HK-2 (cell line): Measurements from ENCODE around the gene DUXA.
"Not testable (repeated sequence)": the region's sequence is repeated elsewhere in the genome, so short reads cannot be mapped to it uniquely, and the experiment has no call there.

ENCODE experiments used
- DNase-seq: peaks from one replicate; pipeline ENCODE4 v3.0.0-alpha.2; 2018; ENCODE audit not compliant: unreplicated experiment

Gene DUXA

DNA sequence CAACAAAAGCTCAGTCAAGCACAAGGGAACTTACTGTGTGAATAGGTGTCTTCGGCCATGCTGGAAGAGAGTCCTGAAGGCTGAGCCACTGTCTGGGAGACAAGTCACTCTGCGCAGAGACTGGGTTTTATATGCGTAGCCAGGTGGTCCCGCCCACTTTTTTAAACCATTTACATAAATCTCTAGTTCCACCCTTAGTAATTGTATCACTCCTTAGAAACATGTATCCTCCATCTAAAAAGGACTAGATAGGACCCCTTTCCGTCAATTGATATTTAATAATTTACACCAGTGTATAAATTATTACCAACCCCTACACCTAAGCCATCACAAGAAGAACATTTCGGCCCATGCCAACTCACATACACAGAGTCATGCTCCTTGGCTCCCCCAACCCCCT lies at the start of gene DUXA:
TSS of gene DUXA (minus strand) at position 101 of the 400 bp plus-strand sequence. CDS start at position 59, 42 bp downstream.
- no peak for DNase-seq

DNA sequence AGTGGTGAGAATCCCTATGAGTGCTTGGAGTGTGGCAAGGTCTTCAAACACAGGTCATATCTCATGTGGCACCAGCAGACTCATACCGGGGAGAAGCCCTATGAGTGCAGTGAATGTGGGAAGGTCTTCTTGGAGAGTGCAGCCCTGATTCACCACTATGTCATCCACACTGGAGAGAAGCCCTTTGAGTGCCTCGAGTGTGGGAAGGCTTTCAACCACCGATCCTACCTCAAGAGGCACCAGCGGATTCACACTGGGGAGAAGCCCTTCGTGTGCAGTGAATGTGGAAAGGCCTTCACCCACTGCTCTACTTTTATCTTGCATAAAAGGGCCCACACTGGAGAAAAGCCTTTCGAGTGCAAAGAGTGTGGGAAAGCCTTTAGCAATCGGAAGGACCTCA lies 44.8 kb upstream of the DUXA start:
- DNase-seq = no peak

DNA sequence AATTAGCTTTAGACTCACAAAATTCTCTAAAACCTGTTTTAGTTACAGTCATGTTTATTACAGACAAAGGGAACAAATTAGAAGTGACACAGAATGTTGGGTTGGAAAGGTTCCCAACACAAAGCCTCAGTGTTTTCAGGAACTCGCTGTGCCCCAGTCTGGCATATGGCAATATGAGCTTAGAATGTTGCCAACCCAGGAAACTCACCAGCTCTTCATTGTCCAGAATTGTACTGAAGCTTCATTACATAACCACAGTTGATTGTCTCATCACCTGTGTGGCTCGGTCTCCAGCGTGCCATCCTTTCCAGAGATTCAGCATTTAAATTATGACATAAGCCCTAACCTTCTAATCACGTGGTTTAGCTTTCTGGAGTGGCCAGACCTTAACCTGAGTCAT lies 43.1 kb upstream of the DUXA start:
- DNase-seq = no peak

DNA sequence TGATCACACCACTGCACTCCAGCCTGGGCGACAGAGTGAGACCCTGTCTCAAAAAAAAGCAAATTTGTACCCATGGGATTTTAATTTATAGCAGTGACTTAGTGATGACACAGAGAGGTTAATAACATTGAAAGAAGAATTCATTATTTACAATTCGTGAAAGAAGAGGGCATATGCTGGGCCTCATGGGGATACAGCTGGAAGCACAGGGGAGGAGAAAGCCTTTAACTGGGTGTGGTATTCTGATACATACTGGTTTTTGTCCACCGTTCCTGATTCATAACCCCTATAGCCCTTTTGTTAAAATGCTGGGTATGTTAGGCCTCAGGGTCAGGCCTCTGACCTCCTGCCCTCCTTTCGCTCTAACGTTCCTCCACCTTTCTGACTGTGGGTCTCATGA lies 34.9 kb upstream of the DUXA start:
- DNase-seq = no peak

DNA sequence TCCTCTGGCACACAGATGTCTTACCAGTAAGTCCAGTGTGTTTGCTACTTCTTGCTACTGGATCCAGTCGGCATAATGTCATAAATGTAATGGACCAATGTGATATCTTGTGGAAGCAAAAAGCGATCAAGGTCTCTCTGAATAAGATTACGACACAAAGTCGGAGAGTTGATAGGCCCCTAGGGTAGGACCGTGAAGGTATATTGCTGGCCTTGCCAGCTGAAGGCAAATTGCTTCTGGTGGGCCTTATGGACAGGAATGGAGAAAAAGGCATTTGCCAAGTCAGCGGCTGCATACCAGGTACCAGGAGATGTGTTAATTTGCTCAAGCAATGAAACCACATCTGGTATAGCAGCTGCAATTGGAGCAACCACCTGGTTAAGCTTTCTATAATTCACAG lies 30.6 kb upstream of the DUXA start:
- not testable (repeated sequence) for DNase-seq

DNA sequence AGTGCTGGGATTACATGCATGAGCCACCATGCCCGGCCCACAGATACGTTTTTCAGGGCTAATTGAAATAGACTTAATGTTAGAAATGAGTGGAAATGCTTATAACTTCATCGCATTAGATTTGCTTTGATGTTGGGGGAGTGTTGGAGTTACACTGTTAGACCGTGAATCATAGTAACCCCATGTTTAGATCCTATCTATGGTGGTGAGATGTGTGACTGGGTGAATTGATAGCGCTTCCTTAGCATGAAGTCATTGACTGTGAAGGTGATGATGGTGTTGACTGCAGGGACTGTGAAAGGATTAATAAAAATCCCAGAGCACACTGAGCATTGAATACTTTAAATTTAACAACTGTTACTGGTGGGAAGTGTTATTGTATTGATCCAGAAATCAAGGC lies 25.7 kb upstream of the DUXA start:
- no peak for DNase-seq

DNA sequence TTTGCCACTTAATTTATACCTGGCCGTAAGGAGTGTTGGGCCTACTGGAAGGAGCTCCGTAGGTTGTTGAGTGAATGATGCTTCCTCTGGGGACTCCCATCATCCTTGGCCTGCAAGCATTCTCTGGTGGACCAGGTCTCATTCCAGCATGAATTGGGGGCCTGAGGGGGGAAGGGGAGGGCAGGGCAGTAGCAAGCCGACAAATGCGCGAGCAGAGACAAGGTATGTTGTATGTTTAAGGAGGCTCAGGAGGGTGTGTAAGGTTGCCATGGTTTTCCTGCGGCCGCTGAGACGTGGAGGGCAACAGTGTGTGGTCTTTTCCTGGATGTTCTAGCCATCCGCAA lies 24.8 kb upstream of the DUXA start:
- no peak for DNase-seq

DNA sequence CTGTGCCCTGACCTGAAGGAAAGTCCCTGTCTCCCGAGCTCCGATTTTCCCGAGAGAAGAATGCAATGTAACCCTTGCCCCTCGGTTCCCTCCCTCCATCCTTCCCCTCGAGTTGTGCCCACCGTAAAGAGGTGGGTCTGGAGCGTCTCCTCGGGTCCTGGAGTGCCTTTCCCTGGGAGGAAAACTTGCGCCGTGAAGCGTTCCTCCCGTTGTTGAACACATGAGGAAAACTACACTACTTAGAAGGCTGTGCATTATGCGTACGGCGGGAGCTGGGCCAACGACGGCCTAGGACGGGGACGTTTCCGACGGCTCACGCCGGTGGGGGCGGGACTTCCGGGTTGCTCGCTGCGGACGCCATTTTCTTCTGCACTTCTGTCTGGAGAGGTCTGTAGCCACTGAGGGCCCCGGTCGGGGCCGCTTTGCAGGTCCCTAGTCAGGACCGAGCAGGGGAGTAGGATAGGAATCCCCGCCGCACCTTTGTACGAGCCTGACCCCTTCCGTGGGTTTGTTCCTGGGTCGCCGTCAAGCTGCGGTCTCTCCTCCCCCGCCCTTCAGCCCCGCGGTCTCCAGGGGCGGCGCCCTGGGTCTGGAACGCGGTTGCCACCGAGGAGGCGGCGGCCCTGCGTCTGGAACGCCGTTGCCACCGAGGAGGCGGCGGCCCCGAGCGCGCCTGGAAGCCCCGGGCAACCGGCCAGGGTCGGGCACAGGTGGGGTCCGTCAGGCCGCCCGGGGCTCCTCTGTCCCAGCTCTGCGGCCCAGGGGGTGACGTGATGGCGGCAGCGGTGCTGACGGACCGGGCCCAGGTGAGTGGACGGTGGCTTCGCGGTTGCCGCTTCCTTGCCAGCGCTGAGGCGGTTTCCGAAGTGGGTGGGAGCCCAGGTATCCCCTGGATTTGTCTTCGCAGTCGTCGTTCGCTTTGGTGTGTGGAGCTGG lies 24.1 kb upstream of the DUXA start, which contains the start of gene ZNF264:
TSS of gene ZNF264 (plus strand) at position 360 of the 936 bp plus-strand sequence. CDS start at position 774, 414 bp downstream.
- peak; percentile 92 for DNase-seq

DNA sequence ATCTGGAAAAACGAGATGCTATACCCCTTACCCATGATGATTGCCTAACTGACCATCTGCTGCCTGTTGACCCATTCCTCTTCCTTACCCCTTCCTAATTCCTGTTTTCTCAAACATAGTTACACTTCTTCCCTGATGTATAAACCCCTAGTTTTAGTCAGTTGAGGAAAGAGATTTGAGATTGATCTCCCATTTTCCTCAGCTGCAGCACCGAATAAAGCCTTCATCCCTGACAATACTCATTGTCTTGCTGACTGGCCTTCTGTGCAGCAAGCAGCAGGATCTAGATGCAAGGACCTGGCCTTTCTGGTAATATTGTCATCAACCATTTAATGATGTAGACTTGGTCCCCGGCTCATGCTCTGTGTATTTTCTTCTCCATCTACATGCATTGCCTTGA lies 23.0 kb upstream of the DUXA start:
- no peak for DNase-seq

DNA sequence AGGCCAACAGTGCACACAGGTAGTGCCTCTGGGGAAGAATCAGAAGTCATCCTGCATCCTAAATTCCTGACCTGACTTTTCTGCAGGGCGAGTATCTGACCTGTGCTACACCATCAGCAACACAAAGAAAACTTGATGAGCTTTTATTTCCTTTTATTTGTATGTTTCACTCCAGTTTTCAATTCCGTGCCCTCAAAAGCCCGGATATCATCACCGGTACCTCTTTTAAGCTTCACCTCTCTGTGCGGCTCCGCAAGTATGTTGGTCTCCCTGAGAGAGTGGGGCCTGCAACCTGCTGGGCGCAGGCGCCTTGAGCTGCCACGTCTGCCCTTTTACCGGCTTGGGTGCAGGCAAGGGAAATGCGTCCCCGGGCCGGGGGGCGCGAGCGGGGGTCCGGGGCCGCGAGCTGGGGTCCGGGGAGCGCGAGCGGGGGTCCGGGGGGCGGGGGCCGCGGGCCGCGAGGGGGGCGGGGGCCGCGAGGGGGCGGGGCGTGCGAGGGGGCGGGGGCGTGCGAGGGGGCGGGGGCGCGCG lies 4.3 kb upstream of the DUXA start:
- peak; percentile 11 for DNase-seq

DNA sequence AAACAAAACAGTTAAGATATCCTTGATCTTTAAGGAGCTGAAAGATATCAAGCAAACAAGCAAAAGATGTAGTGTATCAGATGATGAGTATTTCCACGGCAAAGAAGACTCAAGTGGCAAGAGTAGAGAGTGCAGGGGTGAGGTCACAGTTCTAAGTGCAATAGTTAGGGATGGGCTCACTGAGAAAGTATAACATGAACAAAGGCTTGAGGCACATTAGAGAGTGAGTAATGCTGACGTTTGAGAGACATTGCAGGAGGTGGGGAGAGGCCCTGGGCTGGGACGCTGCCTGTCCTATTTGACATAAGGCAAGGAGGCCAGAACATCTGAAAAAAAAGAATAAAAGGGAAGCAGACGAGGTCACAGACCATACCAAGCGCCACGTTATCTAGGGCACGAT lies 1.4 kb downstream of the DUXA start:
- no peak for DNase-seq

DNA sequence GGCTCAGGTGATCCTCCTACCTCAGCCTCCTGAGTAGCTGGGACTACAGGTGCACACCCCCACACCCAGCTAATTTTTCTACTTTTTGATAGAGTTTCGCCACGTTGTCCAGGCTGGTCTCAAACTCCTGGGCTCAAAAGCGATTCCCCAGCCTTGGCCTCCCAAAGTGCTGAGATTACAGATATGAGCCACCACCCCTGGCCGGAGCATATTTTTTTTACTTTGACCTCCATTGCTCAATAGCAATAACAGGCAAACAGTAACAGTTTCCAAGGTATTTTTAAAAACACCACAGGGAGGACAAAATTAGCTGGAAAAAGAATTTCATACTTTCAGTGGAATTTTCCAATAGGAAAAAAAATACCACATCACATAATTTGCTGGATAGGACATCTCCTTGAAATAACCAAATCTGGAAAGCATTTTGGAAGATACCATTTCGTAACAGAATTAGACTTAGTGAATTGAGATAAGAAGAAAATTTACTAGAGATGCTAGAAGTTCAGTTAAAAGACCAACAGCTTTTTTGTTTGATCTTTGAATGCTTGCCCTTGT lies 5.2 kb downstream of the DUXA start:
- no peak for DNase-seq

DNA sequence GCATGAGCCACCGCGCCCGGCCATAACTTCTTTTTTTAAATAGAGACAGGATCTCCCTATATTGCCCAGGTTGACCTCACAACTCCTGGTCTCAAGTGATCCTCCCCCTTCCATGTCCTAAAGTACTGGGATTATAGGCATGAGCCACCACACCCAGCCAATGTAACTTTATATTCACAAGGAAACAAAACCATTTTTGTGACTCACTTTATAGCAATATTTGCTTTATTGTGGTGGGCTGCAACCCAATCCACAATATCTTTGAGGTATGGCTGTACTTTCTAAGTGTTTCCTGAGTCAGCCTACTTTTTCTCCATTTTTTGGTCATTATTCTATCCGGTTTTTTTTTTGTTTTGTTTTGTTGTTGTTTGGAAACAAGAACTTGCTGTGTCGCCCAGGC lies 14.4 kb downstream of the DUXA start:
- no peak for DNase-seq

DNA sequence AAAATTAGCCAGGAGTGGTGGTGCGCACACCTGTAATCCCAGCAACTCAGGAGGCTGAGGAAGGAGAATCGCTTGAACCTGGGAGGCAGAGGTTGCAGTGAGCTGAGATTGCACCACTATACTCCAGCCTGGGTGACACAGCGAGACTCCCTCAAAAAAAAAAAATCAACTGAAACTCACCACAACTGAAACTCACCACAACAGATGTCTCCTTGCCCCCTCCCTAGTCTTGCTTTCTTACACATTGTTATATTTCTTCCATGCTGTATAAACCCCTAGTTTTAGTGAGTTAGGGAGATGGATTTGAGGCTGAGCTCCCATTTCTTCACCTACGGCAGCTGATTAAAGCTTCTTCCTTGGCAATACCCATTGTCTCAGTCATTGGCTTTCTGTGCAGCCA lies 25.6 kb downstream of the DUXA start:
- DNase-seq = no peak

DNA sequence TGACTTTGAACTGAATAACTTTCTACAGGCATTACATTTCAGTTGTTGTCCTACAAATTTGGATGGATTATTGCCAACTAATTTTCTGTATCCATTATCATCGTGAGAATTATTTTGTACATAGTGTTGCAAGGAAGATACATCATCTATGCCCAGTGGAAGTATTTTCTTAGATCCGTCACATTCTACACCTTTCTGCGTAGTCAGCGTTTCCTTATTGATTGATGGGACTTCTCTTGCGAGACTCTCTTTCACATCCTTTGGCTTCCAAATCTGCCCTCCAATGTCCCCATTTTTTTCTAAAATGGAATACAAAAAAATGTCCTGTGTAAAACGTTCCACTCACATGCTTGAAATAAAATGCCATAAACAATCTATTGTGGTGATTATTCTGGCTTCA lies 31.5 kb downstream of the DUXA start:
- no peak for DNase-seq

DNA sequence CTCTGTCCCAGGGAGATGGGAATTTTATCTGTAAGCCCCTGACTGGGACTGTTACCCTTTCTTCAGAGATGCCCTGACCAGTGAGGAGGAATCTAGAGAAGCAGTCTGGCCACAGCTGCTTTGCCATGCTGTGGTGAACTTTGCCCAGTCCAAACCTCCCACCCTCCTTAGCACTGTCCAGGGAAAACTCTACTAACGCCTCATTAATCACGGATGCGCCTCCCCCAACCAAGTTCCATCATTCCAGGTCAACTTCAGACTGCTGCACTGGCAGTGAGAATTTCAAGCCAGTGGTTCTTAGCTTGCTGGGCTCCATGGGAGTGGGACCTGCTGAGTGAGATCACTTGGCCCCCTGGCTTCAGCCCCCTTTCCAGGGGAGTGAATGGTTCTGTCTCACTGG lies 39.9 kb downstream of the DUXA start:
- not testable (repeated sequence) for DNase-seq

DNA sequence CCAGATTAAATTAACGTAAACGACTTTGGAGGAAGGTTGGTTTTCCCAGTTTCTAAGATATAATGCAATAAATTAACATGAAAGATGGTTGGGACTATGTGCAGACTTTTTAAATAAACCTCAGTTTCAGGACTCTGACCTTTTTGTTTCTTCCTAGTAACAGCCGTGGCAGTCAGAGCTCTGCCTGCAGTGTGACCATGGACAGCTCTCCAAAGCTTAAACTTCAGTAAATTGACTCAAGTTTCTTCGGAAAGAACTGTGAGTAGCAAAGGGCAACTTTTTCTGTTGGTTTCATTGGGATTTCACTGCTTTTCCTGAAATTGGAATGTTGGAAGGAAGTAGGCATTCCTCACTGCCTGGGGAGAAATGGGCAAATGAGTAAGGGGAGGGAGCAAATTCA lies 43.4 kb downstream of the DUXA start:
- no peak for DNase-seq

DNA sequence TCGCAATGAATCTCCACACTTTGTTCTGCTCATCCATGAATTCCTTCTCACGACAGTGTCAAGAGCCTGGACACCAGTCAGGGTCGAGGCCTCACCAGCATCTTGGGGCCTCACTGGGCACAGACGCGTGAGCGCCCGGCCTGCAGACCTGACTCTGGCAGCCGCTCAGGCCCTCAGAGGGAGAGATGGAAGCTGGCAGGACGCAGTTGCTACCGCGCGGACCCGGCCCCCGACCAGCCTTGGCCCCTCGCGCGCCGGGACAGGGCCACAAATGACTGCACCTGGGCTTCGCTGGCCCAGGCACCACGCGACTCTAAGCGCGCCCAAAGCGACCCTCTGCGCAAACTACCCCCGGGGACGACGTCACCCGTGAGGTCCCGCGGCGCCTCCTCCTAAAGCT lies 48.4 kb downstream of the DUXA start:
- DNase-seq = no peak

DNA sequence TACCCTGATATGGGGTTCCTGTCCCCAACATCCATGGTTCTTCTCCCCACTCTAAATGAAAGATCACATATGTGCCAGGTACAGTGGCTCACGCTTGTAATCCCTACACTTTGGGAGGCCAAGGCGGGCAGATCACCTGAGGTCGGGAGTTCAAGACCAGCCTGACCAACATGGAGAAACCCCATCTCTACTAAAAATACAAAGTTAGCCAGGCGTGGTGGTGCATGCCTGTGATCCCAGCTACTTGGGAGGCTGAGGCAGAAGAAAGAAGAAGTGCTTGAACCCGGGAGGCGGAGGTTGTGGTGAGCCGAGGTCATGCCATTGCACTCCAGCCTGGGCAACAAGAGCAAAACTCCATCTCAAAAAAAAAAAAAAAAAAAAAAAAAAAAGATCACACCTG lies 53.8 kb downstream of the DUXA start:
- DNase-seq = not testable (repeated sequence)

DNA sequence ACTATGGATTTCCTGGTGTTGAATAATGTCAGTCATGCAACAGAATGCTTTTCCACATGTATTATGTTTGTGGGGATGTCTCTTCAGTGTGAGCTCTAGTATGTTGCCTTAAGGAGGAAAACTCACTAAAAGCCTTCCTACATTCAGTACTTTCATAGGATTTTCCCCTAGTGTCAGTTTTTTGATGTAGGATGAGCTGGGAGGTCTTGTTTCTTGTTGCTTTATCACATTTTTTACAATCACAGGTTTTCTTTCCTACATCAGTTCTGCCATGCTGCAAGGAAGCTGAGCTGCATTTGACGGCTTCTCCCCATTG lies 56.0 kb downstream of the DUXA start:
- DNase-seq = no peak

DNA sequence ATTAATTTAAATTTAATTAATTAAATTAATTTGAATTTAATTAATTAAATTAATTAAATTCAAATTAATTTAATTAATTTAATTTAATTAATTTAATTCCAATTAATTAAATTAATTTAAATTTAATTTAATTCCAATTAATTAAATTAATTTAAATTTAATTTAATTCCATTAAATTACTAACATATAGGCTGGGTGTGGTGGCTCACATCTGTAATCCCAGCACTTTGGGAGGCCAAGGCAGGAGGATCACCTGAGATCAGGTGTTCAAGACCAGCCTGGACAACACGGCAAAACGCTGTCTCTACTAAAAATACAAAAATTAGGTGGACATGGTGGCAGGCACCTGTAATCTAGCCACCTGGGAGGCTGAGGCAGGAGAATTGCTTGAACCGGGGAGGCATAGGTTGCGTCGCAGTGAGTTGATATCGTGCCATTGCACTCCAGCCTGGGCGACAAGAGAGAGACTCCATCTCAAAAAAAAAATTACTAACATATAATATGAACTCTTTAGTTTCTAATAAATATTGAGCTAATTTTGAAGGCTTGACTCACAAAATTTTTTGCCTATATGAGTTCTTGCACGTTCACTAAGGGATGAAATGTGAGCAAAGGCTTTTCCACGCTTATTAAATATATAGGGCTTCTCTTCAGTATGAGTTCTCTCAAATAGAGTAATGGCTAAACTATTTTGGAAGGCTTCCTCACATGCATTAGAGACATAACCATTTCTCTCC lies 56.5 kb downstream of the DUXA start:
- DNase-seq = no peak

DNA sequence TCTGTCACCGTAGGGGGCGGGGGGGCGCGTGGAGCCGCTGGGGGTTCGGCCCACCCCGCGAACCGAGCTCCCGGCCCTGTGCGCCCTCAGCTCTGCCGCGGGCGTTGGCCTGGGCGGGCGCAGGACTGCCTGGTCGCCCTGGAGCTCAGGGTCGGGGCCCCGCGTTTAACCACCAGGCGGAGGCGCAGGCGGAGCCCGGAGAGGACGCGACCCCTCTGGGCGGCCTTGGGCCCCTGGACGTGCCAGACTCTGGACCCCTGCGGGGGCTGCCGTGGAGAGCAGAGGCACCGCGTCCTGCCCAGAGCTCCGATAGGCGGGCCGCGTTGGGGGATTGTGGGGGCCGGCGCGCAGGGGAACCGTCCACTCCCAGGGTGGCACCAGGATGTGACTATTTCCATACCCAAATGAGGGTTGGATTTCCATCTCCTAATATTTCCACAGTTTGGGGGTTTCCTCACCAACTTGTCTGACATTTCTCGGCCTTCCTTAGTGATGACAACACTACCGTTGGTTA lies 60.5 kb downstream of the DUXA start:
- DNase-seq = no peak
